Gastrocnemius medialis (tissue), 4 donors: Measurements from ENCODE around the gene ALK.

Experiments used
- POLR2A ChIP-seq, 2 donors: fragments of 450-650 bp; IDR thresholded peaks; one replicate each; pipeline ENCODE4 v1.6.1; 2017; ENCODE audit warnings: antibody characterized with exemption in 2 of 2, mild to moderate bottlenecking in 2 of 2, moderate library complexity in 2 of 2
- TF ChIP-seq, protein P1 (sequence below), 5 experiments: fragments of 450-650 bp in 3 of 5; fragments of 200-600 bp in 2 of 5; sonication (generic) in 2 of 5; IDR thresholded peaks in 4 of 5; conservative IDR thresholded peaks in 1 of 5; 1 replicate in 4 of 5; 2 replicates in 1 of 5; pipeline ENCODE4 v1.5.1; 2016 to 2019; ENCODE audit warnings: antibody characterized with exemption in 5 of 5, mild to moderate bottlenecking in 3 of 5, moderate library complexity in 3 of 5

DNA sequence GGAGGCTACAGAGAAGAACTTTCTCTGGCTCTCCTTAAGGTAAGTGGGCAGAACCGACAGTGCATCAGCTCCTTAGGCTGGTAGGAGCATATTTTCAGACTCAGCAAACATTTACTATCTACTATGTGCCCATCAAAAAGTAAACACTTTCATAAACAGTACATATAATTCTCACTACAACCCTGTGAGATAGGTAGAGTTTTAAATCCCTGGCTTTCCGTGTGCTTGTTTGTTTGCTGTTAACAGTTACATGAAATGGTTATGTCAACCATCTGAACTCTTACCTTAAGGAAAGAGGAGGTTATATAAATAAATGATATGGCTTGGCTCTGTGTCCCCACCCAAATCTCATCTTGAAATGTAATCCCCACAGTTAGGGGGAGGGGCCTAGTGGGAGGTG lies 310.1 kb downstream of the ALK start:
- TF ChIP-seq, protein P1, sequence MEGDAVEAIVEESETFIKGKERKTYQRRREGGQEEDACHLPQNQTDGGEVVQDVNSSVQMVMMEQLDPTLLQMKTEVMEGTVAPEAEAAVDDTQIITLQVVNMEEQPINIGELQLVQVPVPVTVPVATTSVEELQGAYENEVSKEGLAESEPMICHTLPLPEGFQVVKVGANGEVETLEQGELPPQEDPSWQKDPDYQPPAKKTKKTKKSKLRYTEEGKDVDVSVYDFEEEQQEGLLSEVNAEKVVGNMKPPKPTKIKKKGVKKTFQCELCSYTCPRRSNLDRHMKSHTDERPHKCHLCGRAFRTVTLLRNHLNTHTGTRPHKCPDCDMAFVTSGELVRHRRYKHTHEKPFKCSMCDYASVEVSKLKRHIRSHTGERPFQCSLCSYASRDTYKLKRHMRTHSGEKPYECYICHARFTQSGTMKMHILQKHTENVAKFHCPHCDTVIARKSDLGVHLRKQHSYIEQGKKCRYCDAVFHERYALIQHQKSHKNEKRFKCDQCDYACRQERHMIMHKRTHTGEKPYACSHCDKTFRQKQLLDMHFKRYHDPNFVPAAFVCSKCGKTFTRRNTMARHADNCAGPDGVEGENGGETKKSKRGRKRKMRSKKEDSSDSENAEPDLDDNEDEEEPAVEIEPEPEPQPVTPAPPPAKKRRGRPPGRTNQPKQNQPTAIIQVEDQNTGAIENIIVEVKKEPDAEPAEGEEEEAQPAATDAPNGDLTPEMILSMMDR (IDR thresholded peaks at IDR 0.05 in 4 of 5, conservative IDR thresholded peaks at IDR 0.05 in 1 of 5), result no peak
- TF ChIP-seq POLR2A (IDR thresholded peaks at IDR 0.05), result no peak
